Activated CD8-positive, alpha-beta memory T cell treated with anti-CD3 and anti-CD28 coated beads, Interleukin-2, amount 50 U/mL, for 24 hours (primary cell): Measurements from ENCODE around the gene EFCAB11.

ENCODE experiments used
- DNase-seq: peaks from one replicate; pipeline ENCODE4 v3.0.0-alpha.2; 2020; ENCODE audit errors: extremely low read depth

The EFCAB11 gene

GRCh38 chr14:89767861-89768268 is 186.7 kb downstream of the EFCAB11 start:
- DNase-seq, result peak; percentile 29

- DNase-seq, result no peak
Measured at GRCh38 chr14:89767131-89767530, 187.4 kb downstream of the EFCAB11 start.

GRCh38 chr14:89765346-89765745 is 189.2 kb downstream of the EFCAB11 start:
- no peak for DNase-seq

- DNase-seq, result no peak
Measured at GRCh38 chr14:89760086-89760485, 194.4 kb downstream of the EFCAB11 start.

- DNase-seq, result no peak
Measured at GRCh38 chr14:89757313-89757939, 197.1 kb downstream of the EFCAB11 start.

- no peak for DNase-seq
Measured at GRCh38 chr14:89755816-89756215, 198.7 kb downstream of the EFCAB11 start.

GRCh38 chr14:89753828-89754412 is 200.6 kb downstream of the EFCAB11 start:
- DNase-seq, result no peak

- no peak for DNase-seq
Measured at GRCh38 chr14:89750908-89751392, 203.6 kb downstream of the EFCAB11 start.

- DNase-seq, result no peak
Measured at GRCh38 chr14:89750281-89750755, 204.2 kb downstream of the EFCAB11 start.

GRCh38 chr14:89748004-89748403 is 206.5 kb downstream of the EFCAB11 start:
- DNase-seq, result no peak

- no peak for DNase-seq
Measured at GRCh38 chr14:89747126-89747525, 207.4 kb downstream of the EFCAB11 start.

- no peak for DNase-seq
Measured at GRCh38 chr14:89746654-89747053, 207.9 kb downstream of the EFCAB11 start.

GRCh38 chr14:89746135-89746534 is 208.4 kb downstream of the EFCAB11 start:
- no peak for DNase-seq
